ENCODE data around the gene ZFP36L2.

The ZFP36L2 gene

DNA sequence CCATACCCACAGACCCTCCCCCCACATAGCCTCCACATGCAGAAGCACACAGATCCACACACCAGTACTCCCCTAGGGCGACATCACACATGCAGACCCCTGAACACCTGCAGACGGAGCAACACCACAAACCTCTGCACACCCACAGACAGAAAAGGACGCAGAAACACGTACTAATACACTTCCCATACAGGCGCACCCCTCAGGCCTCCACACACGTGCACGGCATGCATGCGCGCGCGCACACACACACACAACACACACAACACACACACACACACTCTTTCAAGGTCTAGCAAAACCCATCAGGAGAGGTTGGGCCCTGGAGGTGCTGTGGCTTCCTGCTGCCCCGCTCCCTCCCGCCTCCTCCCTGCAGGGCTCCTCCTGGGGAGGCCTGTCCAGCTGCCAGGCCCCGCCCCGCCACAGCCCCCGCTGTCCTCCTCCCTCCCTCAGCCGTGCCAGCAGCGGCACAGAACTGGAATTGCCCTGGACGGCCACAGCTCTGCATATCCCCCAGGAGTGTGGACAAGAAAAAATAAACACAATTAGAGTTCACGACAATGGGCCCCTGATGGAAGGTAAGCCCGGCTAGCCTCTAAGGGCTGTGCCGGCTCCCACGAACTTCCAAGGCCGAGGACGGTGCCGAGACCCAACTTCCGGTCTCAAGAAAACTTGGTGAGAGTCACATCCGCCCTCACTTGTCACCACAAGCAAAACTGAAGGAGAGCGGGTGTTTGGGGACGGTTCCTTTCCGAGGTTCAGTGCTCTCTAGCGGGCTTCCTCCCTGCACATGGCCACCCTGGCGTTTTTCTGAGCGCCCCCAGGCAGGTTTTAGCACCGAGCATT, 6.8 kb downstream of the ZFP36L2 start:
- Histone ChIP-seq H3K4me3 (ENCODE audit: severe bottlenecking) (peak overlapping the region; percentile 85), H3K27ac (ENCODE audit: poor library complexity, severe bottlenecking) (peak overlapping the region; percentile 97), H3K9me3 (ENCODE audit: severe bottlenecking) (no peaks in the 10 kb centered on the region), H3K27me3 (ENCODE audit: insufficient read depth, poor library complexity, severe bottlenecking) (no peaks in the 10 kb centered on the region), H3K4me1 (ENCODE audit: insufficient read depth, poor library complexity, severe bottlenecking) (peaks cover 23% of the 10 kb centered on the region), H3K36me3 (ENCODE audit: low read depth) (peaks cover 26% of the 10 kb centered on the region)
- TF ChIP-seq, protein P1, sequence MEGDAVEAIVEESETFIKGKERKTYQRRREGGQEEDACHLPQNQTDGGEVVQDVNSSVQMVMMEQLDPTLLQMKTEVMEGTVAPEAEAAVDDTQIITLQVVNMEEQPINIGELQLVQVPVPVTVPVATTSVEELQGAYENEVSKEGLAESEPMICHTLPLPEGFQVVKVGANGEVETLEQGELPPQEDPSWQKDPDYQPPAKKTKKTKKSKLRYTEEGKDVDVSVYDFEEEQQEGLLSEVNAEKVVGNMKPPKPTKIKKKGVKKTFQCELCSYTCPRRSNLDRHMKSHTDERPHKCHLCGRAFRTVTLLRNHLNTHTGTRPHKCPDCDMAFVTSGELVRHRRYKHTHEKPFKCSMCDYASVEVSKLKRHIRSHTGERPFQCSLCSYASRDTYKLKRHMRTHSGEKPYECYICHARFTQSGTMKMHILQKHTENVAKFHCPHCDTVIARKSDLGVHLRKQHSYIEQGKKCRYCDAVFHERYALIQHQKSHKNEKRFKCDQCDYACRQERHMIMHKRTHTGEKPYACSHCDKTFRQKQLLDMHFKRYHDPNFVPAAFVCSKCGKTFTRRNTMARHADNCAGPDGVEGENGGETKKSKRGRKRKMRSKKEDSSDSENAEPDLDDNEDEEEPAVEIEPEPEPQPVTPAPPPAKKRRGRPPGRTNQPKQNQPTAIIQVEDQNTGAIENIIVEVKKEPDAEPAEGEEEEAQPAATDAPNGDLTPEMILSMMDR (IDR thresholded peaks at IDR 0.05; ENCODE audit: poor library complexity, severe bottlenecking) = peak; percentile 28
- DNase-seq (ENCODE audit: low spot score) (peak; percentile 87), ATAC-seq (ENCODE audit: low read depth) (peak; percentile 52)

DNA sequence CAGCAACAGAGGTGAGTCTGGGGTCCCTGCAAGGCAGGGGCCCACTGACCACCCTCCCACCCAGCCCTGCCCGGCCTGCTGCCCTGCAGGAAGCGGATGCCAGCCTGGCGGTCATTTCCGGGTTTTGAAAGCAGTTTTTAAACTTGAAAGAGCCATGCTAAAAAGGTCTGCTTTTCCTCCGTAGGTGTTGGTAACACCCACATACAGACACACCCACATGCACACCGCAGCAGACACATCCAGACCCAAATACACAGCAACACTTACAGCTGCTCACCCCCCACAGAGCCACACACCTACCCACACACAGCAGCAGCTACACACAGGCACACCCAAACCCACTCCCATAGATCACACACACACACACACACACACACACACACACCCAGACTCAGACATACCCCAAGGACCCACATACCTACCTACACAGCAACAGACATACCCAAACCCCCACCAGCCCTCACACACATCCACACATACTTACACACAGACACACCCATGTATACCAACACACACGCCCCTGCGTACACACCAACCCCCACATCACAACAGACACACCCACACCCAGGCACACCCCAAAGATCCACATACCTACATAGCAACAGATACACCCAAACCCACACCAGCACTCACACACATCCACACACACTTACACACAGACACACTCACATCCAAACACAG, 7.6 kb downstream of the ZFP36L2 start:
- Histone ChIP-seq H3K27me3 (ENCODE audit: insufficient read depth, poor library complexity, severe bottlenecking) (no peaks in the 10 kb centered on the region), H3K36me3 (ENCODE audit: low read depth) (peaks cover 21% of the 10 kb centered on the region), H3K9me3 (ENCODE audit: severe bottlenecking) (no peaks in the 10 kb centered on the region), H3K4me3 (ENCODE audit: severe bottlenecking) (no peak overlapping the region), H3K27ac (ENCODE audit: poor library complexity, severe bottlenecking) (peak overlapping the region; percentile 97), H3K4me1 (ENCODE audit: insufficient read depth, poor library complexity, severe bottlenecking) (peaks cover 23% of the 10 kb centered on the region)
- ATAC-seq (ENCODE audit: low read depth) = peak; percentile 11; the same call in 2 of the 3 replicates
- DNase-seq (ENCODE audit: low spot score) = no peak
- TF ChIP-seq, protein P1 (IDR thresholded peaks at IDR 0.05; ENCODE audit: poor library complexity, severe bottlenecking) = no peak

GRCh38 chr2:43218155-43218701, 8.2 kb downstream of the ZFP36L2 start:
- H3K4me3 ChIP-seq (ENCODE audit: severe bottlenecking) = no peak overlapping the region
- peak overlapping the region; percentile 97 for H3K27ac ChIP-seq (ENCODE audit: poor library complexity, severe bottlenecking)
- H3K36me3 ChIP-seq (ENCODE audit: low read depth) = peaks cover 15% of the 10 kb centered on the region
- no peaks in the 10 kb centered on the region for H3K27me3 ChIP-seq (ENCODE audit: insufficient read depth, poor library complexity, severe bottlenecking)
- no peak for ATAC-seq (ENCODE audit: low read depth)
- TF ChIP-seq, protein P1 (IDR thresholded peaks at IDR 0.05; ENCODE audit: poor library complexity, severe bottlenecking) = no peak
- no peak for DNase-seq (ENCODE audit: low spot score)
- H3K4me1 ChIP-seq (ENCODE audit: insufficient read depth, poor library complexity, severe bottlenecking) = peaks cover 23% of the 10 kb centered on the region
- no peaks in the 10 kb centered on the region for H3K9me3 ChIP-seq (ENCODE audit: severe bottlenecking)

GRCh38 chr2:43217228-43218154, 8.9 kb downstream of the ZFP36L2 start:
- H3K27me3 ChIP-seq (ENCODE audit: insufficient read depth, poor library complexity, severe bottlenecking) = no peaks in the 10 kb centered on the region
- no peak overlapping the region for H3K4me3 ChIP-seq (ENCODE audit: severe bottlenecking)
- DNase-seq (ENCODE audit: low spot score) = no peak
- TF ChIP-seq, protein P1 (IDR thresholded peaks at IDR 0.05; ENCODE audit: poor library complexity, severe bottlenecking) = no peak
- no peak for ATAC-seq (ENCODE audit: low read depth)
- peaks cover 23% of the 10 kb centered on the region for H3K4me1 ChIP-seq (ENCODE audit: insufficient read depth, poor library complexity, severe bottlenecking)
- peak overlapping the region; percentile 97 for H3K27ac ChIP-seq (ENCODE audit: poor library complexity, severe bottlenecking)
- peaks cover 8% of the 10 kb centered on the region for H3K36me3 ChIP-seq (ENCODE audit: low read depth)
- no peaks in the 10 kb centered on the region for H3K9me3 ChIP-seq (ENCODE audit: severe bottlenecking)

Measured in RWPE2 (cell line).